Tibial nerve (tissue), 4 donors: Measurements from ENCODE around the gene STK38.

Experiments used
- CTCF ChIP-seq, 5 experiments: fragments of 200-600 bp in 3 of 5; fragments of 450-650 bp in 2 of 5; sonication (generic) in 3 of 5; IDR thresholded peaks; one replicate each; pipeline ENCODE4 v1.5.1; 2016 to 2019; ENCODE audit warnings: antibody characterized with exemption in 5 of 5, mild to moderate bottlenecking in 3 of 5, moderate library complexity in 2 of 5
- EP300 ChIP-seq, 2 donors: sonication (generic); formaldehyde crosslinking; IDR thresholded peaks; one replicate each; pipeline ENCODE4 v1.6.1; 2017; ENCODE audit warnings: antibody characterized with exemption in 2 of 2, mild to moderate bottlenecking in 1 of 2
- POLR2A ChIP-seq, 2 donors: fragments of 450-650 bp; IDR thresholded peaks; one replicate each; pipeline ENCODE4 v1.6.1; 2017; ENCODE audit warnings: antibody characterized with exemption in 2 of 2, mild to moderate bottlenecking in 2 of 2, moderate library complexity in 2 of 2

- TF ChIP-seq POLR2A (IDR thresholded peaks at IDR 0.05) (no peak), CTCF (IDR thresholded peaks at IDR 0.05) (no peak), EP300 (IDR thresholded peaks at IDR 0.05) (no peak)
Observed at GRCh38 chr6:36545767-36546307, 1.4 kb downstream of the STK38 start.
